NCI-H187 (cell line): ENCODE measurements around the gene GSDMA.

Source experiments
- DNase-seq, 2 experiments: peaks; one replicate each; lab custom pipeline; 2025; lab: John Stamatoyannopoulos, UW

Gene GSDMA

GRCh38 chr17:39962642-39963220 lies at the start of gene GSDMA:
GSDMA (plus strand) TSS chr17:39963004; CDS start chr17:39965688, 2,684 bp downstream.
- no peak for DNase-seq

GRCh38 chr17:39913989-39914388 lies 48.8 kb upstream of the GSDMA start:
- no peak for DNase-seq

GRCh38 chr17:39915559-39915958 lies 47.2 kb upstream of the GSDMA start:
- peak in 1 of 2 experiments; percentile 13 for DNase-seq

GRCh38 chr17:39916918-39917317 lies 45.9 kb upstream of the GSDMA start:
- DNase-seq, result no peak

GRCh38 chr17:39919087-39919683 lies 43.6 kb upstream of the GSDMA start:
- no peak for DNase-seq

- no peak for DNase-seq
These were observed 42.3 kb upstream of the GSDMA start for GRCh38 chr17:39920218-39921210.

GRCh38 chr17:39921323-39921722 lies 41.5 kb upstream of the GSDMA start:
- no peak for DNase-seq

GRCh38 chr17:39922006-39922405 lies 40.8 kb upstream of the GSDMA start:
- no peak for DNase-seq

- DNase-seq, result no peak
These were observed 39.6 kb upstream of the GSDMA start for GRCh38 chr17:39923230-39923629.

GRCh38 chr17:39923836-39924690 lies 38.7 kb upstream of the GSDMA start:
- no peak for DNase-seq

GRCh38 chr17:39924691-39925055 lies 38.1 kb upstream of the GSDMA start:
- no peak for DNase-seq

- DNase-seq, result no peak
These were observed 37.3 kb upstream of the GSDMA start for GRCh38 chr17:39925282-39926134.

- no peak for DNase-seq
These were observed 36.6 kb upstream of the GSDMA start for GRCh38 chr17:39926135-39926587.

GRCh38 chr17:39926588-39927100 lies 36.2 kb upstream of the GSDMA start:
- DNase-seq, result no peak

- DNase-seq, result peak; percentile 77 to 82
These were observed 35.5 kb upstream of the GSDMA start, which contains the start of the genes LRRC3C and ORMDL3 for GRCh38 chr17:39927101-39927928. LRRC3C (plus strand) TSS chr17:39927732; CDS start chr17:39941524, 13,792 bp downstream. ORMDL3 (minus strand) TSS chr17:39927601; CDS start chr17:39924203, 3,398 bp downstream.

- DNase-seq, result no peak
These were observed 34.6 kb upstream of the GSDMA start for GRCh38 chr17:39927929-39928857.

GRCh38 chr17:39928858-39929645 lies 33.8 kb upstream of the GSDMA start:
- no peak for DNase-seq
